ENCODE data around the gene SLC35A3. TPM values are rescaled to one million over a fixed set of nuclear protein-coding genes. Genes with fewer than 3 reads are reported as not detected.
A peak's percentile ranks its signal among the peaks of the same experiment; 100 is the strongest.

The SLC35A3 gene
- total RNA-seq, 4 donors from 2014 or later: 38.3 to 81.2 (median 57.0) TPM

DNA sequence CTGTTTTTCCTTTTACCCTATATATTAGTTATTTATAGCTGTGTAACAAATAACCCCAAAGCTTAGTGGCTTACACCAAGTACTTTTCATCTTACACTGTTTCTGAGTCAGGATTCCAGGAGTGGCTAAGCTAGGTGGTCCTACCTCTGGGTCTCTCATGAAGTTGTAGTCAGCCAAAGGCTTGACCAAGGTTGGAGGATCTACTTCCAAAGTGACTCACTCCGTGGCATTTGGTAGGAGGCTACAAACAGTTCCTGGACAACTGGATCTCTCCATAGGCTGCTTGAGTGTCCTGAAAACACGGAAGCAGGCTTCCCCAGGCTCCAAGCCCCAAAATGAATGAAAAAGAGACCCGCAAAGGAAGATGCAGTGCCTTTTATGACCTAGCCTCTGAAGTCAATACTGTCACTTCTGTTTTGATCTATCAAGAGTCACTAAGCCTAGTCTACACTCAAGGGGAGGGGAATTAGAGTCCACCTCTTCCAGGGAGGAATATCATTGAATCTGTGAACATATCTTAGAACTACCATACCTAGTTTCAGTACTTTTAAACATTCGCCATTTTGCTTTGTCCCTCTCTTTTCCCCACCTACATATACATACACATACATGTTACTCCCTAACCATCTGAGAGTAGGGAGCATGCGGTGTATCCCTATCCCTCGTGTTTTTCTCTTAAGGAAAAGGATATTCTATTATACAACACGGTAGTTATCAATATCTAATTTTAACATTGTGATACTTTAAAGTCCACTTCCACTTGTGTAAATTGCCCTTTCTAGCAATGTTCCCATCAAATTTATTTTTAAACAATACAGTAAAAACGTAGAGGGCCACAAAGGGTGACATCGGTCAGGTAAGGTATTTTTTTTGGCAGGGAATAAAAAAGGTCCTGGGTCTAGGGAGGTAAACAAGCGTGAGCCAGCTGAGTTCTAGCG, 67.2 kb downstream of the SLC35A3 start:
- DNase-seq: no peak
- Histone ChIP-seq H3K27ac (peak overlapping the region; percentile 92 to 98 (median 95)), H3K4me3 (replicated peaks in 1 of 3) (peak overlapping the region; percentile 68 to 92 (median 68)), H3K27me3 (no peaks in the 10 kb centered on the region), H3K9me3 (no peaks in the 10 kb centered on the region), H3K4me1 (peaks cover 16 to 21% of the 10 kb centered on the region in 2 donors), H3K36me3 (no peaks in the 10 kb centered on the region)
- no peak for TF ChIP-seq POLR2A (IDR thresholded peaks at IDR 0.05)
- TF ChIP-seq, protein P1, sequence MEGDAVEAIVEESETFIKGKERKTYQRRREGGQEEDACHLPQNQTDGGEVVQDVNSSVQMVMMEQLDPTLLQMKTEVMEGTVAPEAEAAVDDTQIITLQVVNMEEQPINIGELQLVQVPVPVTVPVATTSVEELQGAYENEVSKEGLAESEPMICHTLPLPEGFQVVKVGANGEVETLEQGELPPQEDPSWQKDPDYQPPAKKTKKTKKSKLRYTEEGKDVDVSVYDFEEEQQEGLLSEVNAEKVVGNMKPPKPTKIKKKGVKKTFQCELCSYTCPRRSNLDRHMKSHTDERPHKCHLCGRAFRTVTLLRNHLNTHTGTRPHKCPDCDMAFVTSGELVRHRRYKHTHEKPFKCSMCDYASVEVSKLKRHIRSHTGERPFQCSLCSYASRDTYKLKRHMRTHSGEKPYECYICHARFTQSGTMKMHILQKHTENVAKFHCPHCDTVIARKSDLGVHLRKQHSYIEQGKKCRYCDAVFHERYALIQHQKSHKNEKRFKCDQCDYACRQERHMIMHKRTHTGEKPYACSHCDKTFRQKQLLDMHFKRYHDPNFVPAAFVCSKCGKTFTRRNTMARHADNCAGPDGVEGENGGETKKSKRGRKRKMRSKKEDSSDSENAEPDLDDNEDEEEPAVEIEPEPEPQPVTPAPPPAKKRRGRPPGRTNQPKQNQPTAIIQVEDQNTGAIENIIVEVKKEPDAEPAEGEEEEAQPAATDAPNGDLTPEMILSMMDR (IDR thresholded peaks at IDR 0.05): no peak
- intact Hi-C loops (cut with DNase I): loop anchor here (10.0 kb wide), 1 partner anchor 222 kb away; no protein-coding TSS in a partner anchor
- WGBS, 2 donors: 17 to 23% methylated on average over 11 of the region's 11 CpGs

DNA sequence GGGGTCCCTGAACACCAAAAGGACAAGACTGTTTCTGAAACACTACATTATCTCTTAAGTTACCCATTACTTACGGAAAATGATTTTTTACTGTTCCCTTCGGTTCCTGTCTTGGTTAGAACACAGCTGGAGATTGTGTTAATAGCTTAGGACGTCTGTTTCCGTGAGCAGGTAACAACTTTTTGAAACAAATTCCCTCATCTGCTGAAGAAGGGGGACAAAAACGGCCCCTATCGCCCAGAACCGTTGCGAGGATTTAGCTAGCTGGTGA, 67.8 kb downstream of the SLC35A3 start:
- Histone ChIP-seq H3K36me3 (no peaks in the 10 kb centered on the region), H3K4me1 (peaks cover 16 to 21% of the 10 kb centered on the region in 2 donors), H3K9me3 (no peaks in the 10 kb centered on the region), H3K27me3 (no peaks in the 10 kb centered on the region), H3K27ac (peak overlapping the region; percentile 92 to 98 (median 95)), H3K4me3 (replicated peaks in 1 of 3) (peak overlapping the region; percentile 68 to 92 (median 68))
- TF ChIP-seq POLR2A (IDR thresholded peaks at IDR 0.05): no peak
- TF ChIP-seq, protein P1 (IDR thresholded peaks at IDR 0.05): no peak
- no peak for DNase-seq
- WGBS, 2 donors: 0% methylated on average over 4 to 8 of the region's 8 CpGs
- intact Hi-C loops (cut with DNase I): loop anchor here (10.0 kb wide), 1 partner anchor 223 kb away; no protein-coding TSS in a partner anchor

DNA sequence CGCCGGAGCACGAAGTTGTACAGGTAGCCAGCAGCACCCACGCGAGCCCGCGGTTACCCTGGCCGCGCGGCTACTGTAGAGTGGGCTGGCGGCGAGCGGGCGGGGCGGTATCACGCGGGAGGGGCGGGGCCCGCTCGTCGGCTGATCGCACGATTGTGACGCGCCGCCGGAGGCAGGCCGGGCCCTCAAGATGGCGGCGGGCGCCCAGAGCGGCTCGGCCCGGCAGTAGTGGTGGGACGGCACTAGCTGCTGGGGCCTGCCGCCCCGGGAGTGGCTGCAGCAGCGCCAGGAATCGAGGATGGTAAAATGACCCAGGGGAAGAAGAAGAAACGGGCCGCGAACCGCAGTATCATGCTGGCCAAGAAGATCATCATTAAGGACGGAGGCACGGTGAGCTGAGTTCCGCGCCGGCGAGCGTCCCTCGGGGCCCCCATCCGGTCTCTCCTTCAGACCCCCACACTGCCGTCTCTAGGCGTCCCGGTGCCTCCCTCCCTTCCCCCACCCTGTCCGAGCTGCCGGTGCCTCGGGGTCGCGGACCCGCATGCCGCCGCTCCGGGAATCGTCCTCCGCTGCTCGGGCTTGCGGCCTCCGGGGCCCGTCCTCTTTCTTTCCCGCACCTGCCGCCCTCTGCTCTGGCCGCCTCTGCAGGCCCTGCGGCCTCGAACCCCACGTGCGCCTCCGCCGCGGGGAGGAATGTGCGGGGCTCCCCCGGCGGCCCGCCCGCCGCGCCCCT, 68.3 kb downstream of the SLC35A3 start:
- H3K27ac ChIP-seq: peak overlapping the region; percentile 92 to 98 (median 95)
- whole genome bisulfite sequencing, 2 donors: 0% methylated on average over 21 to 51 of the region's 87 CpGs
- intact Hi-C loops (cut with DNase I): loop anchor here (10.0 kb wide), 1 partner anchor 223 kb away; no protein-coding TSS in a partner anchor
- H3K4me1 ChIP-seq: peaks cover 16 to 21% of the 10 kb centered on the region in 2 donors
- H3K9me3 ChIP-seq: no peaks in the 10 kb centered on the region
- H3K36me3 ChIP-seq: no peaks in the 10 kb centered on the region
- peak overlapping the region; percentile 68 to 92 (median 68) for H3K4me3 ChIP-seq (replicated peaks in 1 of 3)
- no peaks in the 10 kb centered on the region for H3K27me3 ChIP-seq
- peak; percentile 92 to 93 for DNase-seq
- peak; percentile 85 to 98 for TF ChIP-seq POLR2A (IDR thresholded peaks at IDR 0.05)
- TF ChIP-seq, protein P1 (IDR thresholded peaks at IDR 0.05): no peak

DNA sequence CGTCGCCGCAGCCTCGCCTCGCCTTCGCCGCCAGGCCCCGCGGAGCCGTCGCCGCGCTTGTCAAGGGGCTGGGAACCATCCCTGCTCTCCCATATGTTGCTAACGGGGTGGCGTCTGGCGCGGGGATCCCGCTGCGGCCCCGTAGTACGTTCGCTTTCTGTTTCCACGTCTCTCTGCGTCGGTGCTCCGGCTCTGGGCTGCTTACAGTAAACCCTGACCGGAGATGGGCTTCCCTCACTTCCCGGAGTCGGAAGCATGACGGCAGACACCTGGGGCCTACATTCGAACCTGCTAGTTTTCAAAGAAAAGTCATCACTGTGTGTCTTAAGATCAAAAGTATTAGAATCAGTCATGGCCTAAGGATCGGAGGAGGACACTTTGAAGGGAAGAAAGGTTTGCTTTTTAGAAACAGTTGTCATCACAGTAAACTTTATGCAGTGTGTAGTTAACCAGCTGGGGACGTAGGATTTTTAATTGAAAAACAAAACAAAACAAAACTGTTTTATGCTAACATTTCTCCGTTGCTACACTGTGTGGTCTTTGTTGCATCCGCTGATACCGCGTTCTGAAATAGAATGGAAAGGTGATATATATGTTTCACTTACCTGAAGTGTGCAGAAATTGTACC, 69.0 kb downstream of the SLC35A3 start:
- peaks cover 16 to 21% of the 10 kb centered on the region in 2 donors for H3K4me1 ChIP-seq
- no peaks in the 10 kb centered on the region for H3K36me3 ChIP-seq
- H3K27ac ChIP-seq: peak overlapping the region; percentile 92 to 98 (median 95)
- 0 to 1% methylated on average over 31 to 32 of the region's 37 CpGs for WGBS, 2 donors
- H3K4me3 ChIP-seq (replicated peaks in 1 of 3): peak overlapping the region; percentile 68 to 92 (median 68)
- H3K27me3 ChIP-seq: no peaks in the 10 kb centered on the region
- TF ChIP-seq, protein P1 (IDR thresholded peaks at IDR 0.05): no peak
- peak in 1 of 2 donors; percentile 32 for TF ChIP-seq POLR2A (IDR thresholded peaks at IDR 0.05)
- no peaks in the 10 kb centered on the region for H3K9me3 ChIP-seq
- intact Hi-C loops (cut with DNase I): loop anchor here (10.0 kb wide), 1 partner anchor 224 kb away; no protein-coding TSS in a partner anchor
- peak; percentile 64 to 69 for DNase-seq

Data from thyroid gland (tissue), 4 donors.